Vagina (tissue), 2 donors: ENCODE data around the gene MASP1.

Experiments used
- POLR2A ChIP-seq, 2 donors: fragments of 450-650 bp; IDR thresholded peaks; one replicate each; pipeline ENCODE4 v1.6.1; 2017; ENCODE audit warnings: antibody characterized with exemption in 2 of 2, mild to moderate bottlenecking in 2 of 2, moderate library complexity in 2 of 2
- TF ChIP-seq, protein P1 (sequence below), 3 experiments: fragments of 450-650 bp in 2 of 3; fragments of 200-600 bp in 1 of 3; sonication (generic) in 1 of 3; IDR thresholded peaks; one replicate each; pipeline ENCODE4 v1.5.1; 2017 to 2019; ENCODE audit warnings: antibody characterized with exemption in 3 of 3, mild to moderate bottlenecking in 2 of 3, moderate library complexity in 2 of 3

- no peak for TF ChIP-seq POLR2A (IDR thresholded peaks at IDR 0.05)
- TF ChIP-seq, protein P1, sequence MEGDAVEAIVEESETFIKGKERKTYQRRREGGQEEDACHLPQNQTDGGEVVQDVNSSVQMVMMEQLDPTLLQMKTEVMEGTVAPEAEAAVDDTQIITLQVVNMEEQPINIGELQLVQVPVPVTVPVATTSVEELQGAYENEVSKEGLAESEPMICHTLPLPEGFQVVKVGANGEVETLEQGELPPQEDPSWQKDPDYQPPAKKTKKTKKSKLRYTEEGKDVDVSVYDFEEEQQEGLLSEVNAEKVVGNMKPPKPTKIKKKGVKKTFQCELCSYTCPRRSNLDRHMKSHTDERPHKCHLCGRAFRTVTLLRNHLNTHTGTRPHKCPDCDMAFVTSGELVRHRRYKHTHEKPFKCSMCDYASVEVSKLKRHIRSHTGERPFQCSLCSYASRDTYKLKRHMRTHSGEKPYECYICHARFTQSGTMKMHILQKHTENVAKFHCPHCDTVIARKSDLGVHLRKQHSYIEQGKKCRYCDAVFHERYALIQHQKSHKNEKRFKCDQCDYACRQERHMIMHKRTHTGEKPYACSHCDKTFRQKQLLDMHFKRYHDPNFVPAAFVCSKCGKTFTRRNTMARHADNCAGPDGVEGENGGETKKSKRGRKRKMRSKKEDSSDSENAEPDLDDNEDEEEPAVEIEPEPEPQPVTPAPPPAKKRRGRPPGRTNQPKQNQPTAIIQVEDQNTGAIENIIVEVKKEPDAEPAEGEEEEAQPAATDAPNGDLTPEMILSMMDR (IDR thresholded peaks at IDR 0.05) = peak; percentile 56 to 87 (median 63)
These were observed 28.3 kb upstream of the MASP1 start for GRCh38 chr3:187319699-187320302.
